Measurements from ENCODE around the gene ZNF567.
A peak's percentile ranks its signal among the peaks of the same experiment; 100 is the strongest.

Gene ZNF567

GRCh38 chr19:36687214-36688056 is at the start of gene ZNF567:
Gene ZNF567 (plus strand): TSS chr19:36687612. CDS start chr19:36694868, 7,256 bp downstream.
- Histone ChIP-seq H3K4me3 (ENCODE audit: low read depth, low read length) (peak within 1 kb of the TSS; percentile 61), H3K9me3 (ENCODE audit: control insufficient read depth, insufficient read depth, low read depth, low read length) (peaks cover 34% of the 10 kb centered on the region), H3K4me1 (ENCODE audit: control insufficient read depth, insufficient read depth, low read length) (peaks cover 10% of the 10 kb centered on the region; the same call in 1 of the 2 replicates), H3K27ac (ENCODE audit: extremely low read depth, low read depth, low read length) (peak within 1 kb of the TSS; percentile 87), H3K36me3 (ENCODE audit: control insufficient read depth in 2 of 2, insufficient read depth in 1 of 2, low read length in 2 of 2) (peaks cover 53 to 73% of the 10 kb centered on the region in 2 experiments)
- ChIA-PET CTCF (interaction anchor here (0.5 to 0.7 kb wide), 4 partner anchors 19 to 1685 kb away, joined by 3 to 4 read pairs (median 4); no protein-coding TSS in a partner anchor), POLR2A (interaction anchor here (0.6 to 3.3 kb wide), 16 partner anchors 15 to 679 kb away, joined by 3 to 20 read pairs (median 5); partner anchors contain the start of genes ZFP14, ZNF260, ZNF345 and ZNF382)
- TF ChIP-seq ZNF211 (tag by site-specific recombination; IDR thresholded peaks at IDR 0.05; ENCODE audit: low read depth) (no peak), ZNF280C (tag by site-specific recombination; IDR thresholded peaks at IDR 0.05) (peak; percentile 56; the same call in 1 of the 2 replicates), ZNF350 (tag by site-specific recombination; IDR thresholded peaks at IDR 0.05) (no peak), ZNF549 (tag by site-specific recombination; IDR thresholded peaks at IDR 0.05) (no peak), HIC1 (tag by site-specific recombination; IDR thresholded peaks at IDR 0.05) (peak; percentile 44; the same call in 1 of the 2 replicates), ZNF670 (tag by site-specific recombination; IDR thresholded peaks at IDR 0.05; ENCODE audit: low read depth) (no peak), ZNF513 (tag by site-specific recombination; IDR thresholded peaks at IDR 0.05) (no peak), ZNF121 (tag by site-specific recombination; IDR thresholded peaks at IDR 0.05) (peak; percentile 61; the same call in 1 of the 2 replicates), ZNF610 (tag by site-specific recombination; IDR thresholded peaks at IDR 0.05; ENCODE audit: borderline replicate concordance) (peak; percentile 88), ZBTB26 (tag by site-specific recombination; optimal IDR thresholded peaks at IDR 0.05) (peak; percentile 100), GLI4 (tag by site-specific recombination; IDR thresholded peaks at IDR 0.05) (no peak), ZNF449 (tag by site-specific recombination; IDR thresholded peaks at IDR 0.05) (peak; percentile 56), ZNF518A (tag by site-specific recombination; conservative IDR thresholded peaks at IDR 0.05; ENCODE audit: low read depth) (peak; percentile 53), GLIS2 (tag by site-specific recombination; IDR thresholded peaks at IDR 0.05) (peak; percentile 89), ZNF214 (tag by site-specific recombination; IDR thresholded peaks at IDR 0.05; ENCODE audit: borderline replicate concordance) (no peak), ZNF530 (tag by site-specific recombination; IDR thresholded peaks at IDR 0.05; ENCODE audit: low read depth) (no peak), ZNF473 (tag by site-specific recombination; IDR thresholded peaks at IDR 0.05) (no peak), ZNF677 (tag by site-specific recombination; IDR thresholded peaks at IDR 0.05) (no peak), ZNF354C (tag by site-specific recombination; IDR thresholded peaks at IDR 0.05; ENCODE audit: borderline replicate concordance, low read depth) (no peak), ZFP41 (tag by site-specific recombination; IDR thresholded peaks at IDR 0.05; ENCODE audit: borderline replicate concordance) (no peak), ZNF2 (tag by site-specific recombination; IDR thresholded peaks at IDR 0.05) (peak; percentile 81), ZBTB48 (tag by site-specific recombination; IDR thresholded peaks at IDR 0.05) (peak; percentile 88)
